Mucosa of descending colon (tissue), 3 donors: ENCODE results near the gene ADGRG6. TPM values are rescaled to one million over a fixed set of nuclear protein-coding genes. Genes with fewer than 3 reads are reported as not detected.

ENCODE experiments used
- ATAC-seq: fragments of 200-7000 bp; cut with Tn5 transposase; one replicate; pipeline ENCODE4 v1.9.1; 2020; ENCODE audit warnings: mild to moderate bottlenecking, moderate library complexity
- DNase-seq, 3 donors: peaks; one replicate each; pipeline ENCODE4 v3.0.0-alpha.2; 2020
- H3K36me3 ChIP-seq: fragments of 200-600 bp; one replicate; pipeline ENCODE4 v1.8.0; 2021; ENCODE audit warnings: low read depth, mild to moderate bottlenecking
- H3K4me1 ChIP-seq: fragments of 200-600 bp; one replicate; pipeline ENCODE4 v1.8.0; 2021; ENCODE audit warnings: low read depth, mild to moderate bottlenecking
- H3K4me3 ChIP-seq: fragments of 200-600 bp; one replicate; pipeline ENCODE4 v1.8.0; 2021; ENCODE audit warnings: mild to moderate bottlenecking
- H3K9me3 ChIP-seq: fragments of 200-600 bp; one replicate; pipeline ENCODE4 v1.8.0; 2021; ENCODE audit warnings: mild to moderate bottlenecking
- intact Hi-C, 2 donors: fragments of 100-400 bp; cut with DNase I in 1 of 2; cut with micrococcal nuclease in 1 of 2; formaldehyde crosslinking; loops; one replicate each; pipeline versions ENCODE4 v1.11.0 to v1.11.1; 2022; cut with DNase I, micrococcal nuclease
- total RNA-seq, 3 donors: library from RNA; stranded (reverse); fragmentation: NEBNext Ultra II Directional in 2 of 3; extraction: Animal tissue kit (Norgen Biotek cat#: 25700) in 2 of 3; gene quantifications; one replicate each; pipeline versions ENCODE4 v1.2.1 to v1.2.4, GENCODE V29; 2021 to 2023
- TF ChIP-seq, protein P1 (sequence below): fragments of 200-600 bp; IDR thresholded peaks from one replicate; pipeline ENCODE4 v1.8.0; 2022; ENCODE audit warnings: antibody characterized with exemption, mild to moderate bottlenecking
- donor health status: DM: no; HTN: no; CAD: no; lungs with moderate emphysema.
- donor health status: DM: no; HTN: no; CAD: no.
- donor health status: DM: no; HTN: yes; CAD: no.

ADGRG6 gene
- total RNA-seq, 3 donors from 2014 or later = 14.1 to 17.6 (median 17.1) TPM

DNA sequence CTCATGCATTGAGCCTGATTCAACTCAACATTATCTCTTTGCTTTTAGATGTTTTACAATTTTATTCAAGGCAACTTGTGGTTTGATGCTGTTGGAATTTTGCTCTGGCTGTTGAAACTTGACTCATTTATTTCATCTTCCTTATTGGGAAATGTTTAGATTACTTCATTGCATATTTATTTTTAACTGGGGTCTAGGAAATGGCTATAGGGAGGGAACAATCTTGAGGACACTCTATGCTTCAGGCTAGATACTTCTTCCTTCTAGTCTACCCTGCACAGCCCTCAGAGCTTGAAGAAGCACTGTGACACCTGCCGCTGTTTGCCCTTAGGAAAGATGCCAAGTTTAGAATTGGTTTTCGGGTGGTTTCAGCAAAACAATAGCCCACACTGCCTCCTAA is 183.4 kb downstream of the ADGRG6 start:
- TF ChIP-seq, protein P1, sequence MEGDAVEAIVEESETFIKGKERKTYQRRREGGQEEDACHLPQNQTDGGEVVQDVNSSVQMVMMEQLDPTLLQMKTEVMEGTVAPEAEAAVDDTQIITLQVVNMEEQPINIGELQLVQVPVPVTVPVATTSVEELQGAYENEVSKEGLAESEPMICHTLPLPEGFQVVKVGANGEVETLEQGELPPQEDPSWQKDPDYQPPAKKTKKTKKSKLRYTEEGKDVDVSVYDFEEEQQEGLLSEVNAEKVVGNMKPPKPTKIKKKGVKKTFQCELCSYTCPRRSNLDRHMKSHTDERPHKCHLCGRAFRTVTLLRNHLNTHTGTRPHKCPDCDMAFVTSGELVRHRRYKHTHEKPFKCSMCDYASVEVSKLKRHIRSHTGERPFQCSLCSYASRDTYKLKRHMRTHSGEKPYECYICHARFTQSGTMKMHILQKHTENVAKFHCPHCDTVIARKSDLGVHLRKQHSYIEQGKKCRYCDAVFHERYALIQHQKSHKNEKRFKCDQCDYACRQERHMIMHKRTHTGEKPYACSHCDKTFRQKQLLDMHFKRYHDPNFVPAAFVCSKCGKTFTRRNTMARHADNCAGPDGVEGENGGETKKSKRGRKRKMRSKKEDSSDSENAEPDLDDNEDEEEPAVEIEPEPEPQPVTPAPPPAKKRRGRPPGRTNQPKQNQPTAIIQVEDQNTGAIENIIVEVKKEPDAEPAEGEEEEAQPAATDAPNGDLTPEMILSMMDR = no peak
- ATAC-seq (no peak), DNase-seq (no peak)
- intact Hi-C loops = no loop called here
- Histone ChIP-seq H3K9me3 (no peaks in the 10 kb centered on the region), H3K4me1 (no peaks in the 10 kb centered on the region), H3K4me3 (no peak overlapping the region), H3K36me3 (no peaks in the 10 kb centered on the region)

DNA sequence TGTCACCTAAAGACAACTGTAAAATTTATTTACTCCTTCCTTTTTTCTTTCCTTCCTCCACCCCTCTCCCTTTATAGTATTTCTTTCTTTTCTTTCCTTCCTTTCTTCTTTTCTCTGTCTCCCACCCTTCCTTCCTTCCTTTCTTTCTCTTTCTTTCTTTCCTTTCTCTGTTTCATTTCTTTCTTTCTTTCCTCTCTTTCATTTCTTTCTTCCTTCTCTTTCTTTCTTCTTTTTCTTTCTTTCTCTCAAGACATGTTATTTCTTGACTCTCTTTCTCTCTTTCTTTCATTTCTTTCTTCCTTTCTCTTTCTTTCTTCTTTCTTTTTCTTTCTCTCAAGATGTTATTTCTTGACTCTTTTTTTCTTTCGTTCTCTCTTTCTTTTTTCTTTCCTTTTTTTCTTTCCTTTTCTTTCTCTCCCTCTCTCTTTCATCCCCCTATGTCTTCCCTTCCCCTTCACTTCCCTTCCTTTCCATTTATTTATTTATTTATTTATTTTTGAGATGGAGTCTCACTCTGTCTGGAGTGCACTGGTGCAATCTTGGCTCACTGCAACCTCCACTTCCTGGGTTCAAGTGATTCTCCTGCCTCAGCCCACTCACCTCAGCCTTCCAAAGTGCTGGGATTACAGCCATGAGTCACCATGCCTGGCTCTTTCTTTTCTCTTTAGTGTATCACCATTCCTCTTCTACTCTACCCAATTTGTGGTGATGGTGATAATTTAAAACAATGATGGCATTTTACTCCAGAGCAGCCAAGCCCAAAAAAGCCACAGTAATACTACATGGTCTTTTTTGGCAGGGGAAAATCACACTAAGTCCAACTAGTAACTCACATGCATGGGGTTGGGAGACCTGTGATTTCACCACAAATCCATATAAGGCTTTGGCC is 188.2 kb downstream of the ADGRG6 start:
- DNase-seq (no peak), ATAC-seq (no peak)
- TF ChIP-seq, protein P1 = no peak
- Histone ChIP-seq H3K4me1 (no peaks in the 10 kb centered on the region), H3K36me3 (no peaks in the 10 kb centered on the region), H3K4me3 (no peak overlapping the region), H3K9me3 (no peaks in the 10 kb centered on the region)
- intact Hi-C loops = no loop called here

Other genes with a start within 250 kb of the ADGRG6 start
- not detected for gene GJE1, start 169.1 kb upstream of the ADGRG6 start, total RNA-seq
- not detected for gene NMBR, start 154.9 kb upstream of the ADGRG6 start, total RNA-seq
- gene VTA1, start 154.7 kb upstream of the ADGRG6 start, total RNA-seq = 10 to 100 TPM; 38.9 to 51.1 (median 44.9) TPM